Astrocyte of the spinal cord (primary cell): ENCODE measurements around the gene NDUFS6.

Source experiments
- DNase-seq: peaks from one replicate; pipeline ENCODE4 v3.0.0; 2011; ENCODE audit warnings: low read depth, low spot score
- H3K4me3 ChIP-seq: 2 replicates; pipeline ENCODE4 v1.5.1; 2011; ENCODE audit warnings: low read depth, mild to moderate bottlenecking, low read length, moderate library complexity
- CTCF ChIP-seq: IDR thresholded peaks from 2 replicates; pipeline ENCODE4 v1.5.1; 2012; ENCODE audit warnings: low read depth, mild to moderate bottlenecking, low read length, inconsistent platforms
- in situ Hi-C: cut with HindIII; loops from 2 replicates; pipeline ENCODE4 v1.10.0; 2017; ENCODE audit warnings: low sequenced_read_pairs

NDUFS6 gene

DNA sequence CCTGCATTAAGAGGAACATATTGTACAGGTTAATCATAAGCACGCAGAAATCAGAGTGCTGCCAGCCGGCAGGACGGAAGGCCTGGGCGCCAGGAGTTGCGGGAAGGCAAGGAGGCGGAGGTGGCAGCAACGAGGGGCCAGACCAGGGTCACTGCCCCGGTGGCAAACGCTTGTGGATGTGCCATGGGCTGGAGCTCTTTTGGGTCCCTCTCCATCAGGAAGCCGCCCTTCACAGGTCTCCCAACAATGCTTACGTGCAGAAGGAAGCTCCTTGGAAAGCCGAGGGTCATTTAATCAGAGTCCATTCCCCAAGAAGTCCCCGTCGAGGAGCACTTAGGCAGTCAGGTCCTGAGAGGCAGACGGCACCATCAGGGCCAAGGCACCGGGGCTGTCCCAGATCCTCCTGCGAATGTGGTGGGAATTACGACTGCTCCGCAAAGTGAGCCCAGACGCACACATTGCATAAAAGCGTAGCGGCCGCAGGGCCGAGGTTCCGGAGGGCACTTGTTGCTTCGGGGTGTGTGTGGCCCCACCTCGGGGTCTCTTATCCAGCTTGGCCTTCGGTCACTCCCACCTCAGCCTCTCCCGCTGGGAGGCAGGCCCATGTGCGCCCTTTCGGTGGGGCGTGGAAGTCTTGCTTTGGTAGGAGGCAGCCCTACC is 22.1 kb upstream of the NDUFS6 start:
- no peak for TF ChIP-seq CTCF
- no peak overlapping the region for H3K4me3 ChIP-seq
- no peak for DNase-seq
- in situ Hi-C loops = no loop called here

- no peak for DNase-seq
- in situ Hi-C loops = no loop called here
- TF ChIP-seq CTCF = no peak
- no peak overlapping the region for H3K4me3 ChIP-seq
These were observed 21.2 kb upstream of the NDUFS6 start for GRCh38 chr5:1779782-1780613.

DNA sequence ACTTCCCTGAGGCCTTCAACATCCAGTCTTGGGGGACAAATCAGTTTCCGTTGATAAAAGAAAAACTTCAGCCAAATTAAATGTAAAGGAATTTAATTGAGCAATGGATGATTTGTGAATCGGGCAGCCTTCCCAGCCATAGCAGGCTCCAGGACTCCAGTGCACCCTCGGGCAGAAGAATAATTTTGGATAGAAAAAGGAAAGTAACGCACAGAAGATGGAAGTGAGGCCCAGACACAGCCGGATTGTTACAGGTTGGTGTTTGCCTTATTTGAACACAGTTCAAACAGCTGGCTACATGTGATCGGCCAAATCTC is 20.6 kb upstream of the NDUFS6 start:
- no peak for DNase-seq
- H3K4me3 ChIP-seq = no peak overlapping the region
- no peak for TF ChIP-seq CTCF
- in situ Hi-C loops = no loop called here

GRCh38 chr5:1781107-1781506 is 20.1 kb upstream of the NDUFS6 start:
- DNase-seq = no peak
- in situ Hi-C loops = no loop called here
- no peak for TF ChIP-seq CTCF
- H3K4me3 ChIP-seq = no peak overlapping the region

- H3K4me3 ChIP-seq = no peak overlapping the region
- no peak for DNase-seq
- TF ChIP-seq CTCF = no peak
- in situ Hi-C loops = no loop called here
These were observed 19.4 kb upstream of the NDUFS6 start for GRCh38 chr5:1781726-1782384.

- in situ Hi-C loops = no loop called here
- TF ChIP-seq CTCF = no peak
- H3K4me3 ChIP-seq = no peak overlapping the region
- no peak for DNase-seq
These were observed 18.6 kb upstream of the NDUFS6 start for GRCh38 chr5:1782385-1783215.
